Right renal pelvis (tissue), 4 donors: ENCODE results near the gene FANCD2. TPM values are rescaled to one million over a fixed set of nuclear protein-coding genes. Genes with fewer than 3 reads are reported as not detected.
"Not testable (repeated sequence)": the region's sequence is repeated elsewhere in the genome, so short reads cannot be mapped to it uniquely, and the experiment has no call there.

Experiments used
- DNase-seq, 4 donors: peaks; one replicate each; pipeline ENCODE4 v3.0.0-alpha.2; 2013; ENCODE audit warnings: low read depth in 4 of 4, low spot score in 3 of 4, missing footprints in 1 of 4
- polyA plus RNA-seq, 4 donors: library from polyadenylated mRNA; unstranded; fragments of 120-200 nt; gene quantifications; one replicate each; pipeline ENCODE4 v1.2.1, GENCODE V29; 2013; ENCODE audit not compliant: insufficient read length in 4 of 4

The FANCD2 gene
- polyA plus RNA-seq, 4 donors: 14.4 to 19.3 (median 17.2) TPM

DNA sequence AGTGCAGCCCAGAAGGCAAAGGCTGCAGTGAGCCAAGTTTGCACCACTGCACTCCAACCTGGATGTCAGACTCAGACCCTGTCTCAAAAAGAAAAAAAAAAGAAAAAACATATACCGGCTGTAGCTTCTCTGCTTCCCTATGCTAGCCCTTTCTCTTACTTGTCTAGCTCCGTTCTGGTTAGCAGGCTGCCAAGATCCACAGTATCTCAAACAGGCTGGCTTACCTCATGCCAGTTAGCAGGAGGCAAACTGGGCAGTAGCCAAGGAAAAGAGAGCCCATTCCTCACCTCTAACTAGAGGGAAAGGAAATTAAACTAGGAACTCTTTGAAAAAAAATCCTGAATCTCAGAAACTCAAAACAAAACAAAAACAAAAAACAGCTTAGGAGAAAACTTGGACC lies 65.2 kb downstream of the FANCD2 start:
- not testable (repeated sequence) for DNase-seq

DNA sequence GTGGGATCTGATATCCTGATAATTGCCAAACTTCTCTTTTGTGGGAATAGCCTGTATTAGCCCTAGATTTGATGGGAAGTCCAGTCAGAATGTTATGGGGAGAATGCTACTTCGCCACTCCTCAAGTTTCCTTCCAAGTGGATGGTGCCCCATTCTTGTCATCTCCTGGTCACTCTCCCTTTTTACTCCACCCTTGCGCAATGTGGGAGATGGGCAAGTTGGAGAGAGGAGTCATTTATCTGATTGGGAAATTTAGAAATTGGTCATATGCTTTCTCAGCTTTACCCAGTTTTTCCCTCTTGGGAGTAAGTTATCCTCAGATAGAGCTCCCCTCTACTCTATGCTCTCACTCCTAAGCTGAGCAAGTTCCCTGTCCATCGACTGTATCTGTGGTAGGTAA lies 67.4 kb downstream of the FANCD2 start:
- no peak for DNase-seq

GRCh38 chr3:10099041-10099440 lies 72.8 kb downstream of the FANCD2 start:
- DNase-seq: no peak

- no peak for DNase-seq
Measured at GRCh38 chr3:10106919-10107318, 80.7 kb downstream of the FANCD2 start.

DNA sequence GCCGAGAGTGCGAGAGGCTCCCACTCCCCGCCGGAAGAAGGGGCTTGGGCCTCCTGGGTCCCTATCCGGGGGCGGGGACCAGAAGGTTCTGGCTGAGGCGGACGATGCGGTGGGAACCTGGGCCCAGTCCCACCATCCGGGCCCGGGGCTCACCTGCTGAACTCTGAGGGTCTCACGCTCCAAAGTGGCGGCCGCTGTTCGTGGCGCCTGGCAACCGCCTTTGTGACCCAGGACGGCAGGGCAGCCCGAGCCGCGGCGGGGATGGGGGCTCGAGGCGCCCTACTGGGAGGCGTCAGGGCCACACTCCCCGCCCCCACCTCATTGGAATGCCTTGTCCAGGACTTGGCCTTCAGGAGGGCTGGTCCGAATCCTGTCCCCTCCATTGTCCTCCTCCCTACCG lies 81.9 kb downstream of the FANCD2 start, which contains the start of gene FANCD2OS:
Gene FANCD2OS (minus strand): TSS at position 165 of the 400 bp plus-strand sequence. CDS start 3,481 bp downstream, outside the sequence.
- DNase-seq: no peak

- DNase-seq: peak; percentile 84 to 90 (median 88)
Measured at GRCh38 chr3:10115326-10116137, 89.3 kb downstream of the FANCD2 start, which contains the start of gene BRK1. TSS of gene BRK1 (plus strand) at chr3:10115675. CDS start at chr3:10115702, 27 bp downstream.

DNA sequence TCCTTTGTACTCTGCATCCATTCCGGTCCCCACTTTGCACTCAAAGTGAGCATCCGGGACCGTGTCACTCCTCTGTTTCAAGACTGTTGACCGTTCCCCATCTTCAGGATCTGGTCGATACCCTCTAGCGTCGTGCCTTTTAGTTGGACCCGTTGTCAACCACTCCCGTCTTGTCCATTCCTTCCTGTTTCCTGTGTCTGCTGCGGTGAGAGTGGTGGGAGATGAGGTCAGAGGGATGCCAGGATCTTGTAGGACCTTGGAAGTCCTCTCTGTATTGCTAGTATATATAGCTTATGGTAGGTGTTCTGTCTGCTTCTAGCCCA lies 89.9 kb downstream of the FANCD2 start:
- DNase-seq: no peak

- DNase-seq: no peak
Measured at GRCh38 chr3:10116928-10117327, 90.7 kb downstream of the FANCD2 start.

GRCh38 chr3:10119376-10119775 lies 93.1 kb downstream of the FANCD2 start:
- no peak for DNase-seq

DNA sequence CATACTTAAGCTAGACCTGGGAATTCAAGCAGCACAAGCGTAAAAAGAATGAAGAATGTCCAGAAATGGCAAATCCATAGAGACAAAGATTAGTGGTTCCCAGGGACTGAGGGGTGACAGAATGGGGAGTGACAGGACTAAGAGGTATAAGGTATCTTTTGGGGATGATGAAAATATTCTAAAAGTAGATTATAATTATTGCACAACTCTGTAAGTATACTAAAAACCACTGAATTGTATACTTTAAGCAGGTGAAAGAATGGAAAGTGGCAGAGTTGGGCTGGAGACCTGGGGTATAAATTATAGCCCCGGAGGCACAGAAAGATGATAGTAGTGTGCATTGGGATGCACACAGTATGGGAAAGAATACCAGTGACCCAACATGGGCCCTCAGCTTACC lies 94.8 kb downstream of the FANCD2 start:
- DNase-seq: no peak

DNA sequence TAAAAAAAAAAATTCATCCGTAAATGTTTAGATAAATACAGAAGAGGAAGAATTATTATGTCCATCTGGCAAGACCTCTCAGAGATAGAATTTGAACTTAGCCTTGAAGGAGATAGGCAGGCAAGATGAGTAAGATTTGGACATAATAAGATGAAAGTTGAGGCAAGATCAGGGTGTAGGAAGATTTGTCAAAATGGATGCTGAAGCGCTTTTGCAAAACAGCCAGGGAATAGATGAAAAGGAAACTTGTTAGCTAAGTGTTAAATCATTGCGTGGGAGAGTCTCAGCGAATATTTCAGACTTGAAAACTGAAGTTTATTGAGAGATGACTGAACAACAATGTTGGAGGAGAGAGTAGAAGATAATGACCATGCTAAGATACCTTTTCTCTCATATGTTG lies 96.5 kb downstream of the FANCD2 start:
- no peak for DNase-seq

DNA sequence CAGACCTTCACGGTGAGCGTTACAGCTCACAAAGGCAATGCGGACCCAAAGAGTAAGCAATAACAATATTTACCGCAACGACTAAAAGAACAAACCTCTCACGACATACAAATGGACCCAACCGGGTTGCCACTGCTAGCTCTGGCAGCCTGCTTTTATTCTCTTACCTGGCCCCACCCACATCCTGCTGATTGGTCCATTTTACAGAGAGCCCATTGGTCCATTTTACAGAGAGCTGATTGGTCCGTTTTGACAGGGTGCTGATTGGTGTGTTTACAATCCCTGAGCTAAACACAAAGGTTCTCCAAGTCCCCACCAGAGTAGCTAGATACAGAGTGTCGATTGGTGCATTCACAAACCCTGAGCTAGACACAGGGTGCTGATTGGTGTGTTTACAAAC lies 109.6 kb downstream of the FANCD2 start:
- not testable (repeated sequence) for DNase-seq

DNA sequence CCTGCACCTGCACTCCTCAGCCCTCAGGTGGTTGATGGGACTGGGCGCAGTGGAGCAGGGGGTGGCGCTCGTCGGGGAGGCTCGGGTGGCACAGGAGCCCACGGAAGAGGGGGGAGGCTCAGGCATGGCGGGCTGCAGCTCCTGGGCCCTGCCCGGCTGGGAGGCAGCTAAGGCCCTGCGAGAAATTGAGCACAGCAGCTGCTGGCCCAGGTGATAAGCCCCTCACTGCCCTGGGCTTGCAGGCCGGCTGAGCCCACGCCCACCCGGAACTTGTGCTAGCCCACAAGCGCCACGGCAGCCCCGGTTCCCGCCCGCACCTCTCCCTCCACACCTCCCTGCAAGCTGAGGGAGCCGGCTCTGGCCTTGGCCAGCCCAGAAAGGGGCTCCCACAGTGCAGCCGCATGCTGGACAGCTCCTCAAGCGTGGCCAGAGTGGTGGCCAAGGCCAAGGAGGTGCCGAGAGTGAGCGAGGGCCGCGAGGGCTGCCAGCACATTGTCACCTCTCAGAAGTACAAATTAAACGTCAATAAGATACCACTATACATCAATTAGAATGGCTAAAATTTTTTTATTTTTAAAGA lies 110.3 kb downstream of the FANCD2 start:
- DNase-seq: no peak

GRCh38 chr3:10137178-10137577 lies 110.9 kb downstream of the FANCD2 start:
- no peak for DNase-seq

DNA sequence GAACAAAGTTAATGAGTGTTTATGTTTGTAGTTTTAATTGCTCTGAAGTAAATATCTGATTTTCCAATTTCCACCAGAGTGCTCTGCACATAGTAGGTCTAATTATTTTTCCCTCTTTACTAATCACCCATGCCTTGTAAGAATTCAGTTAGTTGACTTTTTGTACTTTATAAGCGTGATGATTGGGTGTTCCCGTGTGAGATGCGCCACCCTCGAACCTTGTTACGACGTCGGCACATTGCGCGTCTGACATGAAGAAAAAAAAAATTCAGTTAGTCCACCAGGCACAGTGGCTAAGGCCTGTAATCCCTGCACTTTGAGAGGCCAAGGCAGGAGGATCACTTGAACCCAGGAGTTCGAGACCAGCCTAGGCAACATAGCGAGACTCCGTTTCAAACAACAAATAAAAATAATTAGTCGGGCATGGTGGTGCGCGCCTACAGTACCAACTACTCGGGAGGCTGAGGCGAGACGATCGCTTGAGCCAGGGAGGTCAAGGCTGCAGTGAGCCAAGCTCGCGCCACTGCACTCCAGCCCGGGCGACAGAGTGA lies 114.8 kb downstream of the FANCD2 start:
- no peak for DNase-seq

DNA sequence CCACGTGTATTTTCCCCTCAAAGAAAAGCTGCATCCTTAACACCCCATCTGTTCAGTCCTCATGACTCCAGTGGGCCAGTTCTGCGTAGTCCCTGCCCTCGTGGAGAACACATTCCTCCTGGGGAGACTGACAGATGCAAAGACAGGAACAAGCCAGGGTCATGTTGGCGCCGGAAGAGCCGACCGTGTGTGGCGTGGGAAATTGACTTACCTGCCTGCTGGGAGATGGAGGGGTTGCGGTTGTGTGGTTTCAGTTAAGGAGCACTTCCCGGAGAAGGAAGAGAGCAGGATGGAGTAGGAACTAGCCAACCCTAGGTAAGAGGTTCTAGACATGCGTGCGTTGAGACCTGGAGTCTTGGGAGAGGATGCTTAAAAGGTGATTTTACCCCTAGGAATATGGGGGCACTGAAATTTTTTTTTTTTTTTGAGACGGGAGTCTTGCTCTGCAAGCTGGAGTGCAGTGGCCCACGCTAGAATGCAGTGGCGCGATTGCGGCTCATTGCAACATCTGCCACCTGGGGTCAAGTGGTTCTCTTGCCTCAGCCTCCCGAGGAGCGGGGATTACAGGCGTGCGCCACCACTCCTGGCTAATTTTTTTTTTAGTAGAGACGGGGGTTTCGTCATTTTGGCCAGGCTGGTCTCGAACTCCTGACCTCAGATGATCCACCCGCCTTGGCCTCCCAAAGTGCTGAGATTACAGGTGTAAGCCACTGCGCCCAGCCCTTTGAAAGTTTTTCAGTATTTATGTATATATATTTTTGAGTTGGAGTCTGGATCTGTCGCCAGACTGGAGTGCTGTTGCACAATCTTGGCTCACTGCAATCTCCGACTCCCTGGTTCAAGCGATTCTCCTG lies 116.7 kb downstream of the FANCD2 start:
- DNase-seq: no peak

- DNase-seq: no peak
Measured at GRCh38 chr3:10145685-10146084, 119.4 kb downstream of the FANCD2 start.

- DNase-seq: no peak
Measured at GRCh38 chr3:10149226-10149625, 123.0 kb downstream of the FANCD2 start.

DNA sequence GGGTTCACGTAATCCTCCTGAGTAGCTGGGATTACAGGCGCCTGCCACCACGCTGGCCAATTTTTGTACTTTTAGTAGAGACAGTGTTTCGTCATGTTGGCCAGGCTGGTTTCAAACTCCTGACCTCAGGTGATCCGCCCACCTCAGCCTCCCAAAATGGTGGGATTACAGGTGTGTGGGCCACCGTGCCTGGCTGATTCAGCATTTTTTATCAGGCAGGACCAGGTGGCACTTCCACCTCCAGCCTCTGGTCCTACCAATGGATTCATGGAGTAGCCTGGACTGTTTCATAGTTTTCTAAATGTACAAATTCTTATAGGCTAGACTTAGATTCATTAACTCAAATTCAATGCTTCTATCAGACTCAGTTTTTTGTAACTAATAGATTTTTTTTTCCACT lies 124.8 kb downstream of the FANCD2 start:
- DNase-seq: no peak
